ENCODE data around the gene CHRM1. TPM values are rescaled to one million over a fixed set of nuclear protein-coding genes. Genes with fewer than 3 reads are reported as not detected.

Gene CHRM1
- total and polyA plus RNA-seq, 8 donors, result 0.34 to 2.3 (median 0.57) TPM

DNA sequence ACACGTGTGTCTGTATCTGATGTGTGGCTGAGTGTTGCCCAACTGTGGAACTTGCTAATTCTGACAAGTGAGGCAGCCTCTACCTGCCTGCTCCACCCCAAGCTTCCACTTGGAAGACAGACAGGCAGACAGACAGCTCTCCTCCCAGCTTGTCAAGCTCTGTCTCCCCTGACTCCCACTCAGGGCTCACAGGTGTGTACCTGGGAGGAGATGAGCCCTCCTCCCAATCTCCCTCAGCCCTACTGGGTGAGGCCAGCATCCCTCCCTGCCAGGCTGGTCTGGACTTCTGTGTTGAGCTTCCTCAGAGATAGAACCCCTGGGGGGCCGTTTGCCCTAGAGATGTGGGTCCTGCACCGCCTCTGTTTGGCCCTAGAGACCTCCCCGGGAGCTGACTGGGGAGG, 1.0 kb upstream of the CHRM1 start:
- Histone ChIP-seq H3K9me3 (no peaks in the 10 kb centered on the region), H3K27ac (no peak overlapping the region), H3K27me3 (peaks cover 47 to 82% of the 10 kb centered on the region in 2 donors), H3K36me3 (no peaks in the 10 kb centered on the region), H3K4me1 (peaks cover 7 to 21% of the 10 kb centered on the region in 2 donors), H3K4me3 (no peak overlapping the region)
- intact Hi-C loops (cut with DNase I), result no loop called here
- DNase-seq (no peak), ATAC-seq (no peak)
- TF ChIP-seq, protein P1, sequence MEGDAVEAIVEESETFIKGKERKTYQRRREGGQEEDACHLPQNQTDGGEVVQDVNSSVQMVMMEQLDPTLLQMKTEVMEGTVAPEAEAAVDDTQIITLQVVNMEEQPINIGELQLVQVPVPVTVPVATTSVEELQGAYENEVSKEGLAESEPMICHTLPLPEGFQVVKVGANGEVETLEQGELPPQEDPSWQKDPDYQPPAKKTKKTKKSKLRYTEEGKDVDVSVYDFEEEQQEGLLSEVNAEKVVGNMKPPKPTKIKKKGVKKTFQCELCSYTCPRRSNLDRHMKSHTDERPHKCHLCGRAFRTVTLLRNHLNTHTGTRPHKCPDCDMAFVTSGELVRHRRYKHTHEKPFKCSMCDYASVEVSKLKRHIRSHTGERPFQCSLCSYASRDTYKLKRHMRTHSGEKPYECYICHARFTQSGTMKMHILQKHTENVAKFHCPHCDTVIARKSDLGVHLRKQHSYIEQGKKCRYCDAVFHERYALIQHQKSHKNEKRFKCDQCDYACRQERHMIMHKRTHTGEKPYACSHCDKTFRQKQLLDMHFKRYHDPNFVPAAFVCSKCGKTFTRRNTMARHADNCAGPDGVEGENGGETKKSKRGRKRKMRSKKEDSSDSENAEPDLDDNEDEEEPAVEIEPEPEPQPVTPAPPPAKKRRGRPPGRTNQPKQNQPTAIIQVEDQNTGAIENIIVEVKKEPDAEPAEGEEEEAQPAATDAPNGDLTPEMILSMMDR (IDR thresholded peaks at IDR 0.05), result no peak

DNA sequence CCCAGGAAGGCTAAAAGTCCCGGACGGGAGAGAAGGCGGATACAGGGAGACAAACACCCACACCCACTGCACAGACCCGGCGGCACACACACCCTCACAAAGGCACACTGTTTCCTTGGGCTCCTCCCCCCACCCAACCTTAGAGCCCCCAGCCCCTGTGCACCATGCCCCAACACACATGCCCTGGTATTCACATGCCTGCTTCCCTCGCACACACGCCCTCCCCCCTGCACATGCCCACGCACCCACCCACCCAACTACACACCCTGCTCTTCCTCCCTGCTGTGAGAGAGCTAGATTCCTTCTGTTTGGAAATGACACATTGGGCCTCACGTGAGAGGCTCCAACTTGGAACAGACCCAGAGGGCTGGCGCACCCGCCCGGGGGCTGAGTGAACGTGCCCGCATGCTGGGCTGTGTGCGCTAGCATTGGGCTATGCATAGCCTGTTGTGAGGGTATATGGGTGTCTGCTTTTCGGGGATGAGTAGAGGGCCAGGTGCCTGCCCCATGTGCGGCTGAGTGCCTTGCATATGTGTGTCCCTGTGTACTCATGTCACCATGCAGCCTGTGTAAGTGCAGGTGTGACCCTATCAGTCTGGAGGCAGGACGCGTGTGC, 518 bp upstream of the CHRM1 start:
- peak; percentile 26 for ATAC-seq
- intact Hi-C loops (cut with DNase I), result no loop called here
- peak overlapping the region in 1 of 2 donors; percentile 60 for H3K27ac ChIP-seq
- TF ChIP-seq, protein P1 (IDR thresholded peaks at IDR 0.05), result no peak
- peak in 1 of 4 donors; percentile 63 for DNase-seq
- H3K36me3 ChIP-seq, result no peaks in the 10 kb centered on the region
- H3K27me3 ChIP-seq, result peaks cover 42 to 77% of the 10 kb centered on the region in 2 donors
- H3K9me3 ChIP-seq, result no peaks in the 10 kb centered on the region
- peak overlapping the region in 1 of 2 donors; percentile 24 for H3K4me3 ChIP-seq
- H3K4me1 ChIP-seq, result peaks cover 7 to 21% of the 10 kb centered on the region in 2 donors

DNA sequence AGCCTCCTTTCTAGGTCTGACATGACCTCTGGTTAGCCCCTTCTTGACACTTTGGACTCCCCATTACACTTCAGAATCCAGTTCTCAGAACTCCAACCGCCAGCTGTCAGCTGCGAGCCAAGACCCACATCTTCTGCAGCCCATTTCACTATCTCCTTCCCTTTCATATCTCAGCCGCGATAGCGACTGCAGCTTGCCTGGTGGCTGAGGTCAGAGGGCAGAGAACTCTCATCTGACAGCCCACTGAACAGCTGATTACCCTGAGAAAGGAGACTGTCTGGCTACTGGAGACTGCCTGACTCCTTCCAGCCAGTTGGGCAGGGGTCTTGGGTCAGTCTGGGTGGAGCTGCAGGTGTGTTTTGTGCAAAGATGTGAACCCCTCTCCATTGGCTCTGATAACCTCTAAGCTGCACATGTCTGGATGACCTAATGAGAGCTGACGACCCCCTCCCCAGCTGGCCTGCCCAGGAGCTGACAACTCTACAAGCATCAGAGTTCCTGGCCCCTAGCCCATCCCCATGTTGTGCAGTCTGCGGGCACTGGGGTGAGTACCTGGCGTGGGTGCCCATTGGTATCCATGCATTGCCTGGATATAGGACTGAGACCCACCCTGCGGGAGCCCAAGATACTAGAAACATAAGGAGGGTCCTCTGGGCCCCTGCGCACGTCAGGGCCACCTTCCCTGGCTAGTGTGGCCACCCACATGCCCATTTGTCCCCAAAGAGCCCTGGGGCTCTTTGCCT, 1.1 kb downstream of the CHRM1 start:
- ATAC-seq, result no peak
- peak overlapping the region in 1 of 2 donors; percentile 11 for H3K27ac ChIP-seq
- peaks cover 4 to 8% of the 10 kb centered on the region in 2 donors for H3K4me1 ChIP-seq
- peaks cover 26 to 61% of the 10 kb centered on the region in 2 donors for H3K27me3 ChIP-seq
- no peaks in the 10 kb centered on the region for H3K9me3 ChIP-seq
- intact Hi-C loops (cut with DNase I), result no loop called here
- TF ChIP-seq, protein P1 (IDR thresholded peaks at IDR 0.05), result no peak
- no peak for DNase-seq
- no peaks in the 10 kb centered on the region for H3K36me3 ChIP-seq
- peak overlapping the region in 1 of 2 donors; percentile 24 for H3K4me3 ChIP-seq

DNA sequence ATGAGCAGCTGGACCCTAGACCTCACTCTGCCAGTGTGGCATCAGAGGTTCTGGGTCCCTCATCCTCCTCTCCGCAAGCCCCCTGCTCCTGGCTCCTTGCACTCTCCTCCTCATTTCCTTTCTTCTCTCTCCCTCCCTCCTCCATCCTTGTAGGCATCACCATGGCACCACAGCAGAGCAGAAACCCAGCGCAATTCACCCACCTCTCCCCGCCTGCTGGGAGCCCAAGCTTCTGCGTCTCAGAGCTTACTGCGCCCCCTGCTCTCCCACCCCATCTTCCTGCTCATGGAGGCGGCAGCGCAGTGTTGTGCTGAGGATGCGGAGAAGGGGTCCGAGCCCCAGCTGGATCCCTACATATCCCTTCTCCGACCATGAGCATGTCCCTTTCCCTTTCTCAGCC, 1.7 kb downstream of the CHRM1 start:
- Histone ChIP-seq H3K36me3 (no peaks in the 10 kb centered on the region), H3K4me3 (no peak overlapping the region), H3K27me3 (peaks cover 21 to 55% of the 10 kb centered on the region in 2 donors), H3K27ac (no peak overlapping the region), H3K9me3 (no peaks in the 10 kb centered on the region), H3K4me1 (peaks cover 4 to 8% of the 10 kb centered on the region in 2 donors)
- TF ChIP-seq, protein P1 (IDR thresholded peaks at IDR 0.05), result no peak
- no peak for ATAC-seq
- intact Hi-C loops (cut with DNase I), result no loop called here
- peak in 1 of 4 donors; percentile 50 for DNase-seq

DNA sequence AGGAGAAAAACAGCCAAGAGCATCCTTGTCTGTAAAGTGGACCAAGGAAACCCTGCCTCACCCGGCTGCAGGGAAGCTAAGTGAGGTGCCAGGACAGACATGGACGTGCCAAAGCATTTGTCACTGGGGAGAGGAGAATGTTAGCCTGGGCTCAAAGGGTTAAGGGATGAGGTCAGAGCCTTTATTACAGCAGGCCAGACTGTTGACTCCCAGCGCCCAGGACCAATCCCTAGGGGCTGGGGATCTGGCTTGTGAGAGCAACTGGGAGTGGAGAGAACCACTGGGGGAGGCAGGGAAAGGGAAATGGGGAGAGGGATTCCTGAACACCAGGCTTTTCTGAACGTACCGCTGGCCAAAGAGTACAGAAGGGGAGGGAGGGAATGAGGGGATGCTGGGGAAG, 2.6 kb downstream of the CHRM1 start:
- Histone ChIP-seq H3K27me3 (peaks cover 12 to 45% of the 10 kb centered on the region in 2 donors), H3K27ac (no peak overlapping the region), H3K4me3 (no peak overlapping the region), H3K36me3 (no peaks in the 10 kb centered on the region), H3K9me3 (no peaks in the 10 kb centered on the region), H3K4me1 (peaks cover under 1 to 3% of the 10 kb centered on the region in 2 donors)
- TF ChIP-seq, protein P1 (IDR thresholded peaks at IDR 0.05), result no peak
- no peak for DNase-seq
- ATAC-seq, result no peak
- intact Hi-C loops (cut with DNase I), result no loop called here
